ENCODE measurements around the gene STKLD1. TPM values are rescaled to one million over a fixed set of nuclear protein-coding genes. Genes with fewer than 3 reads are reported as not detected.
A peak's percentile ranks its signal among the peaks of the same experiment; 100 is the strongest.

Gene STKLD1
- total RNA-seq, 4 donors from 2014 or later = 0.22 to 1.0 (median 0.69) TPM

DNA sequence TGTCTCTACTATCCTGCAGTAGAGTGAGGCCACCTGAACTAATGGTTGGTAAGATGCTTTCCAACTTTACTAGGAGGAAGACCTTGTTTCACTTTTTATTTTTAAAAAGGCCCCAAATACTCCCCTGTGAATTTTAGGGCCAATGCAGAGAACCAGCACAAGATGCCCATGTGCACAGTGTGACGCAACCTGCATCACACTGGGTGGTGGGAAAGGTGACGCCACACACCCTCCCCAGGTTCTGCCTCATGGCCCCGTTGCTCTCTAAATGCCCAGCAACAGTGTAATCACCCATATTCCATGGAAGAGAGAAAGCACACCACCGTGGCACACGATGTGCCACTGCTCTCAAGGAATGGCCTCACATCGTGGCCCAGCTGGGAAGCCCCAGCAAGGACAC, 6.7 kb upstream of the STKLD1 start:
- no peak overlapping the region for H3K4me3 ChIP-seq
- H3K27me3 ChIP-seq = no peaks in the 10 kb centered on the region
- H3K27ac ChIP-seq = peak overlapping the region in 1 of 4 donors; percentile 62
- TF ChIP-seq POLR2A (IDR thresholded peaks at IDR 0.05) (no peak), EP300 (IDR thresholded peaks at IDR 0.05) (no peak)
- TF ChIP-seq, protein P1, sequence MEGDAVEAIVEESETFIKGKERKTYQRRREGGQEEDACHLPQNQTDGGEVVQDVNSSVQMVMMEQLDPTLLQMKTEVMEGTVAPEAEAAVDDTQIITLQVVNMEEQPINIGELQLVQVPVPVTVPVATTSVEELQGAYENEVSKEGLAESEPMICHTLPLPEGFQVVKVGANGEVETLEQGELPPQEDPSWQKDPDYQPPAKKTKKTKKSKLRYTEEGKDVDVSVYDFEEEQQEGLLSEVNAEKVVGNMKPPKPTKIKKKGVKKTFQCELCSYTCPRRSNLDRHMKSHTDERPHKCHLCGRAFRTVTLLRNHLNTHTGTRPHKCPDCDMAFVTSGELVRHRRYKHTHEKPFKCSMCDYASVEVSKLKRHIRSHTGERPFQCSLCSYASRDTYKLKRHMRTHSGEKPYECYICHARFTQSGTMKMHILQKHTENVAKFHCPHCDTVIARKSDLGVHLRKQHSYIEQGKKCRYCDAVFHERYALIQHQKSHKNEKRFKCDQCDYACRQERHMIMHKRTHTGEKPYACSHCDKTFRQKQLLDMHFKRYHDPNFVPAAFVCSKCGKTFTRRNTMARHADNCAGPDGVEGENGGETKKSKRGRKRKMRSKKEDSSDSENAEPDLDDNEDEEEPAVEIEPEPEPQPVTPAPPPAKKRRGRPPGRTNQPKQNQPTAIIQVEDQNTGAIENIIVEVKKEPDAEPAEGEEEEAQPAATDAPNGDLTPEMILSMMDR (IDR thresholded peaks at IDR 0.05) = no peak
- no peaks in the 10 kb centered on the region for H3K9me3 ChIP-seq
- H3K36me3 ChIP-seq = peaks cover 0 to 64% (median 8%) of the 10 kb centered on the region in 3 donors
- WGBS, 2 donors = 82 to 86% methylated on average over 6 of the region's 6 CpGs
- peaks cover 0 to 77% (median 54%) of the 10 kb centered on the region in 4 donors for H3K4me1 ChIP-seq
- DNase-seq (ENCODE audit: low spot score in 2 of 2) = no peak

DNA sequence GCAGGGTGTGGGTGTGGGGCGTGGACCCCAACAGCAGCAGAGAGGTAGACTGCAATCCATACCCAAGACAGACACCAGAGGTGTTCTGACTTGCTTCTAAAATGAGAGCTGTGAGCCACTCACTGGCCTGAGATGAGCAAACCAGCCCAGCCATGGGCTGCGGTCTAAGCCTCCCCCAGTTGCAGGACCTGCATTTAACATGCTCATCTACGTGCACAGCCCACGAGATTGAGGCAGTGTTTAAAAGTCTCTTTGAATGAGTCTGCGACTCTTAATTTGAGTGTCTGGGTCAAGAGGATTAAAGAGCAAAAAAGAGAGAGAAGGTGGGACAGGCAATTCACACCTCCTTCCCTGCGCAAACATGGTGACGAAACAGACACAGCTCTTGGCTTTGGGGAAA, 6.2 kb upstream of the STKLD1 start:
- Histone ChIP-seq H3K27me3 (no peaks in the 10 kb centered on the region), H3K9me3 (no peaks in the 10 kb centered on the region), H3K36me3 (peaks cover 0 to 59% (median 8%) of the 10 kb centered on the region in 3 donors), H3K4me1 (peaks cover 0 to 82% (median 58%) of the 10 kb centered on the region in 4 donors), H3K27ac (peak overlapping the region in 1 of 4 donors; percentile 62), H3K4me3 (no peak overlapping the region)
- DNase-seq (ENCODE audit: low spot score in 2 of 2) = no peak
- TF ChIP-seq, protein P1 (IDR thresholded peaks at IDR 0.05) = no peak
- no peak for TF ChIP-seq POLR2A (IDR thresholded peaks at IDR 0.05)
- 79 to 82% methylated on average over 7 of the region's 7 CpGs for WGBS, 2 donors

DNA sequence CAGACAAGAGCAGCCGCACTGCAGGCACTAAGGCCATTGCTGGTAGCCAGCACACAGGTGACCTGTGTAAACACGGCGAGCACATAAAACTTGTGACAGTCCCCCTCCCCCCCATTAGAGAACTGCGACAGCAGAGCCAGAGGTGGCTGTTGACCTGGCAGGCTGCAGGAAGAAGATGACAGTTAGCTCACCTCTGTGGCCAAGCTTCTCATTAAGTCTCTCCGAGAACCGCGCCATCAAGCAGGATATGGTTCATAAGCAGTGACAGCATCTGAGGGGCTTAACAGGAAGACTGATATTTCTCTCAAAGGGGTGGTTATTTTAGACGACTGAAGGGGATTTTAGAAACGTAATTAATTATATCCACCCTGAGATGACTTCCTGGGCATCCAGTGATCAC, 5.5 kb upstream of the STKLD1 start:
- no peak for TF ChIP-seq POLR2A (IDR thresholded peaks at IDR 0.05)
- TF ChIP-seq, protein P1 (IDR thresholded peaks at IDR 0.05) = no peak
- no peak for TF ChIP-seq EP300 (IDR thresholded peaks at IDR 0.05)
- no peak for DNase-seq (ENCODE audit: low spot score in 2 of 2)
- Histone ChIP-seq H3K4me1 (peaks cover 0 to 84% (median 58%) of the 10 kb centered on the region in 4 donors), H3K9me3 (no peaks in the 10 kb centered on the region), H3K36me3 (peaks cover 0 to 51% (median 8%) of the 10 kb centered on the region in 3 donors), H3K4me3 (no peak overlapping the region), H3K27me3 (no peaks in the 10 kb centered on the region), H3K27ac (peak overlapping the region in 2 of 4 donors; percentile 2 to 62)
- 65 to 68% methylated on average over 9 of the region's 9 CpGs for WGBS, 2 donors

DNA sequence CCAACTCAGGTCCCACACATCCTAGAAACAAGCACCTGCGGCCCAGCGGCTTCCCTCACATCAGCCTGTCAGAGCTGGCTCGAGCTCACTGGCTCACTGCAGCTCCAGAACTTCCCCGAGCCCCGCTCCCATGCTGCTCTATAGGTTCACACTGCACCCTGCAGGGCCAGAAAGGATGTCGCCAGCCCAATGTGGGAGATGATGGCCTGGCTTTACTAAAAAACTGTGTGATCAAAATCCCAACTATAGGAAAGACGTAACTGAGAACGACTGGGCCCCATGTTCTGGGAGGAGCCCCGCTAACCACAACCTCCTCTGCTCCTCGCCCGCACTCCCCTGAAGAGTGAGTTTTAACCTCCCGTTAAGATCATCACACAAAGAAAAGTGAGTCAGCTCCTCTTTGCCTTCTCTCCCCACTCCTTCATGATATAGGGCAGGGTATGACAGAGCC, 4.9 kb upstream of the STKLD1 start:
- 61 to 67% methylated on average over 12 of the region's 12 CpGs for WGBS, 2 donors
- Histone ChIP-seq H3K9me3 (no peaks in the 10 kb centered on the region), H3K36me3 (peaks cover 0 to 45% (median 8%) of the 10 kb centered on the region in 3 donors), H3K4me3 (no peak overlapping the region), H3K27me3 (no peaks in the 10 kb centered on the region), H3K27ac (peak overlapping the region in 2 of 4 donors; percentile 2 to 62), H3K4me1 (peaks cover 0 to 84% (median 58%) of the 10 kb centered on the region in 4 donors)
- no peak for DNase-seq (ENCODE audit: low spot score in 2 of 2)
- no peak for TF ChIP-seq POLR2A (IDR thresholded peaks at IDR 0.05)
- TF ChIP-seq, protein P1 (IDR thresholded peaks at IDR 0.05) = no peak
- no peak for TF ChIP-seq EP300 (IDR thresholded peaks at IDR 0.05)

DNA sequence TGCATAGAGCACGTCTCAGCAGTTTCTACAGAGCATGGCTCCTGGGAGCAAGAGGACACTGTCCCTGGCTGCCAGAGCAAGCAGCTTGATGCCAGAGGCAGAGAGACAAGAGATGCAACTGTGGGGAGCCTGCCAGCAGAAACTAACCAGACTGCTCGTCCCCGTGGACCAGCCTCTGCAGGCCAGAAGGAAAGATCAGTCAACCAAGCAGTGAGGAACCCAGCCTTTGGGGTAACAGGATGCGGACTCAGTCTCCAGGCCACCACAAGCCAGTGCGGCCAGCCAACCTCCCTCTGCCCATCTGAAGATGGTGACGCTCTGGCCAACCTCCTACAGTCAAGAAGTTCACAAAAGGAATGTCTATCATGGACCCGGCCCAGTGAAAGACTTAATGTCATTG, 4.0 kb upstream of the STKLD1 start:
- DNase-seq (ENCODE audit: low spot score in 2 of 2) = no peak
- Histone ChIP-seq H3K4me1 (peaks cover 0 to 87% (median 61%) of the 10 kb centered on the region in 4 donors), H3K4me3 (no peak overlapping the region), H3K9me3 (no peaks in the 10 kb centered on the region), H3K27ac (peak overlapping the region in 1 of 4 donors; percentile 62), H3K36me3 (peaks cover 0 to 36% (median 3%) of the 10 kb centered on the region in 3 donors), H3K27me3 (no peaks in the 10 kb centered on the region)
- WGBS, 2 donors = 66% methylated on average over 7 of the region's 7 CpGs
- TF ChIP-seq, protein P1 (IDR thresholded peaks at IDR 0.05) = no peak

Data from tibial nerve (tissue), 4 donors.